ENCODE data around the gene NHSL1. TPM values are rescaled to one million over a fixed set of nuclear protein-coding genes. Genes with fewer than 3 reads are reported as not detected.

NHSL1 gene
- total and polyA plus RNA-seq, 2 of the 8 experiments (the other 6 are each of a cell fraction or from before 2014, with no cell fraction given): 7.2 to 32.4 TPM

- 94% methylated on average over 4 of the region's 4 CpGs; no CpG with 5 or more reads in 1 of the 2 experiments for WGBS, 2 experiments (ENCODE audit: extremely low coverage in 1 of 2, insufficient coverage in 1 of 2, insufficient read length in 1 of 2, insufficient replicate concordance in 2 of 2, low coverage in 1 of 2, low lambda C conversion rate in 2 of 2, missing lambda C conversion rate in 1 of 2)
- Histone ChIP-seq H2BK12ac (ENCODE audit: low read depth, low read length) (no peak overlapping the region), H4K5ac (ENCODE audit: insufficient read length, low read depth, low read length) (no peak overlapping the region), H2AK5ac (ENCODE audit: low read depth, low read length) (no peak overlapping the region), H3K23ac (ENCODE audit: insufficient read length) (no peak overlapping the region), H2BK20ac (ENCODE audit: low read length) (no peak overlapping the region), H3K4me1 (replicated peaks in 1 of 4; ENCODE audit: control insufficient read depth in 3 of 4, insufficient read depth in 4 of 4, low read length in 3 of 4) (no peaks in the 10 kb centered on the region), H4K20me1 (replicated peaks in 1 of 2; ENCODE audit: control insufficient read depth in 1 of 2, insufficient read depth in 2 of 2, low read length in 2 of 2) (no peaks in the 10 kb centered on the region), H3K23me2 (ENCODE audit: low read depth, low read length) (no peaks in the 10 kb centered on the region), H3K79me2 (ENCODE audit: control insufficient read depth in 1 of 2, insufficient read depth in 2 of 2, low read length in 2 of 2) (no peaks in the 10 kb centered on the region), H3K27me3 (replicated peaks in 1 of 4; ENCODE audit: control insufficient read depth in 3 of 4, extremely low read depth in 1 of 4, insufficient read depth in 3 of 4, low read length in 3 of 4) (no peaks in the 10 kb centered on the region), H3K4ac (replicated peaks; ENCODE audit: insufficient read length, low read depth, low read length) (no peak overlapping the region), H3K79me1 (ENCODE audit: low read depth, low read length) (no peaks in the 10 kb centered on the region), H2AFZ (ENCODE audit: low read length) (no peak overlapping the region), H2BK5ac (ENCODE audit: low read depth, low read length) (no peak overlapping the region), H2BK15ac (ENCODE audit: low read length) (no peak overlapping the region), H4K91ac (replicated peaks; ENCODE audit: insufficient read length, low read length) (no peak overlapping the region), H2BK120ac (replicated peaks; ENCODE audit: low read depth, low read length) (no peak overlapping the region), H4K8ac (ENCODE audit: extremely low read depth, insufficient read depth, low read length) (no peak overlapping the region), H3K56ac (replicated peaks; ENCODE audit: insufficient read length, low read depth, low read length) (no peak overlapping the region), H3K4me2 (ENCODE audit: insufficient read depth in 1 of 2, low read depth in 2 of 2, low read length in 2 of 2) (no peak overlapping the region), H3K27ac (ENCODE audit: low read depth, low read length) (no peak overlapping the region), H3K36me3 (ENCODE audit: control insufficient read depth in 2 of 4, insufficient read depth in 4 of 4, low read length in 3 of 4) (peaks cover 0 to 12% (median 7%) of the 10 kb centered on the region in 4 experiments; a peak in 4 of 8 replicates), H3K9me3 (ENCODE audit: insufficient read depth in 2 of 2, low read depth in 1 of 2, low read length in 1 of 2) (no peaks in the 10 kb centered on the region), H3K9ac (replicated peaks in 1 of 4; ENCODE audit: extremely low read depth in 1 of 4, low read depth in 3 of 4, low read length in 3 of 4) (no peak overlapping the region), H3K18ac (ENCODE audit: extremely low read depth, low read length) (no peak overlapping the region), H3K14ac (ENCODE audit: insufficient read length) (no peak overlapping the region), H3K4me3 (ENCODE audit: extremely low read depth in 1 of 4, insufficient read depth in 2 of 4, low read depth in 3 of 4, low read length in 4 of 4) (no peak overlapping the region)
- TF ChIP-seq RNF2 (IDR thresholded peaks at IDR 0.05; ENCODE audit: borderline replicate concordance, low read depth, low read length, missing control alignments, poor library complexity, severe bottlenecking): no peak
- TF ChIP-seq ASH2L (IDR thresholded peaks at IDR 0.05; ENCODE audit: low read length): no peak
- no peak for TF ChIP-seq CEBPB (IDR thresholded peaks at IDR 0.05; ENCODE audit: low read depth, low read length)
- no peak for TF ChIP-seq USF2 (IDR thresholded peaks at IDR 0.05; ENCODE audit: low read length)
- POLR2A ChIA-PET (ENCODE audit: partially characterized antibody): interaction anchor here (1.1 to 1.9 kb wide), 2 partner anchors 13 to 15 kb away, joined by 6 to 12 read pairs; partner anchors contain the start of gene HEBP2
- CTCF ChIA-PET (ENCODE audit: partially characterized antibody): interaction anchor here (1.3 to 1.4 kb wide), 3 partner anchors 8 to 88 kb away, joined by 4 to 5 read pairs (median 4); partner anchors contain the start of gene HEBP2
- FAIRE-seq (no peak), DNase-seq (ENCODE audit: low read depth in 1 of 2, low spot score in 2 of 2) (no peak)
Measured at GRCh38 chr6:138420356-138420755, 78.9 kb downstream of the NHSL1 start.
